K562 (cell line): ENCODE measurements around the gene MRPS15. TPM values are rescaled to one million over a fixed set of nuclear protein-coding genes. Genes with fewer than 3 reads are reported as not detected.
A peak's percentile ranks its signal among the peaks of the same experiment; 100 is the strongest.

Experiments used
- CC2D1A ChIP-seq: fragments of 450-650 bp; IDR thresholded peaks from 2 replicates; pipeline ENCODE4 v1.6.1; 2017; ENCODE audit warnings: mild to moderate bottlenecking
- CHD2 ChIP-seq: IDR thresholded peaks from 2 replicates; pipeline ENCODE4 v1.6.1; 2011; ENCODE audit warnings: low read depth, low read length
- CHD4 ChIP-seq: fragments of 200-600 bp; sonication (generic); IDR thresholded peaks from 3 replicates; pipeline ENCODE4 v1.6.1; 2012; ENCODE audit warnings: low read depth, mild to moderate bottlenecking, mixed read lengths, low read length, inconsistent platforms; ENCODE audit not compliant: insufficient read depth, insufficient replicate concordance, poor library complexity, severe bottlenecking
- CTBP1 ChIP-seq: fragments of 450-650 bp; IDR thresholded peaks from 2 replicates; pipeline ENCODE4 v1.6.1; 2016; ENCODE audit warnings: borderline replicate concordance
- RCOR1 ChIP-seq, 2 experiments: IDR thresholded peaks; 2 replicates each; pipeline ENCODE4 v1.6.1; 2012; ENCODE audit warnings: low read depth in 2 of 2, low read length in 2 of 2, borderline replicate concordance in 1 of 2, improper control_type of control experiment in 1 of 2
- ZFX ChIP-seq: sonication (generic); formaldehyde crosslinking; IDR thresholded peaks from 2 replicates; pipeline ENCODE4 v1.8.0; 2022; ENCODE audit warnings: mild to moderate bottlenecking, missing genetic modification reagents, moderate library complexity
- ZKSCAN1 ChIP-seq: fragments of 150-350 bp; IDR thresholded peaks from 2 replicates; pipeline ENCODE4 v1.6.1; 2016; ENCODE audit warnings: low read depth, low read length
- ZNF263 ChIP-seq: sonication (generic); formaldehyde crosslinking; IDR thresholded peaks from 2 replicates; pipeline ENCODE4 v1.8.0; 2022; ENCODE audit warnings: mild to moderate bottlenecking, missing genetic modification reagents, borderline replicate concordance
- polyA plus RNA-seq, 8 experiments: library from polyadenylated mRNA; depleted of rRNA in 4 of 8; stranded (reverse) in 5 of 8; unstranded in 3 of 8; fragments of >200 nt; fragmentation: Nextera tagmentation in 2 of 8; fragmentation: Illumina TruSeq in 1 of 8; extraction: Ambion mirVana in 2 of 8; extraction: Trizol in 1 of 8; gene quantifications; 2 replicates each; pipeline versions ENCODE4 v1.2.1 to v1.2.3, GENCODE V29; 2011 to 2014; ENCODE audit warnings: inconsistent platforms in 1 of 8, missing spikeins in 1 of 8
- total RNA-seq, 7 experiments: library from RNA; depleted of rRNA in 6 of 7; stranded (reverse); fragments of >200 nt in 6 of 7; fragmentation: Illumina TruSeq in 2 of 7; extraction: Trizol in 2 of 7; gene quantifications; 2 replicates each; pipeline versions ENCODE4 v1.2.1 to v1.2.3, GENCODE V29; 2011 to 2021; ENCODE audit warnings: low replicate concordance in 1 of 7
- TF ChIP-seq, protein P1 (sequence below): fragments of 450-650 bp; IDR thresholded peaks from 2 replicates; pipeline ENCODE4 v1.6.1; 2016; ENCODE audit warnings: mild to moderate bottlenecking, moderate library complexity

MRPS15 gene
- total and polyA plus RNA-seq, 9 of the 15 experiments (the other 6 are each of a cell fraction or from before 2014, with no cell fraction given), result 62.9 to 286 (median 149) TPM

DNA sequence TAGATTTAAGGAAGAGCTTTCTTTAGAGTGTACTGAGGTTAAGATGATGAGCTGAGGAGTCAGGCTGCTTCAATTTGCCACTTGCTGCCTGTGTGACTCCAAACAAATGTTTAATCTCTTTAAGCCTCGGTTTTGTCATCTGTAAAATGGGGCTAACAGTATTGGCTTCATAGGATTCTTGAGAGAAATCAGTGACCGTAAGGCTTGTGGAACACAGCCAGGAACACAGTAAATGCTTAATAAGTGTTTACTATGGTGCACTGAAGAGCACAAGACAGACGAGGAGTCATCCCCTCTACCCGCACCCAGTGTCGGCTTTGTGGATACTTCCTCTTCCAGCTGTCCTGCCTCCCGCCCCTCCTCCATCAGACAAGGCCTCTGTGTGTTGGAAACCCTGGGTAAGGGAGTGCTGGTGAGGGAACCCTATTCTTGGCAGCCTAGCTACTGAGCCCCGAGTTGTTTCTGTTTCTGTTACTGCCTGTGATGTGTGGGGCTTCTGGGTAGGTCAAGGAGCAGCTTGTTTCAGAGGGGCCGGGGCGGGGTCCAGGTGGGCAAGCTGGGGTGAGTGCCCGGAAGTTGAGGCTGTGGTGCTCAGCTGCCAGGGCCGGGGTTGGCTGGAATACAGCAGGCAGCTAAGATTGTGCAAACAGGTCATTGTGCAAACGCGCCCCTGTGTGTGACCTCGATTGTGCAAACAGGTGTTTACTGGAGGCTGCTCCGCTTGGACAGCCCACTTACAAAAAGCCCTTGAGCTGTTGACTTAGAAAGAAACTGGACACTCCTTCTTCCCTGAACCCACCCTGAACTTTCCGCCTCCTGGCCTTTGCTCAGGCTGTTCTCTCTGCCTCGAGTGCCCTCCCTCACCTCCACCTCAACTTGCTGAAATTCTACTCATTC is 22.5 kb upstream of the MRPS15 start (continued):
- peak; percentile 84 for TF ChIP-seq ZNF263
- peak; percentile 32; the same call in 1 of the 2 replicates for TF ChIP-seq CHD2
- TF ChIP-seq CHD4, result peak; percentile 97
- TF ChIP-seq CC2D1A, result peak; percentile 61; the same call in 1 of the 2 replicates
- peak in 1 of 2 experiments; percentile 91; a peak in 3 of 4 replicates for TF ChIP-seq RCOR1 (IDR thresholded peaks at IDR 0.05; ENCODE audit: borderline replicate concordance in 1 of 2, low read depth in 2 of 2, low read length in 2 of 2)
- TF ChIP-seq ZFX, result peak; percentile 48; the same call in 1 of the 2 replicates
- TF ChIP-seq ZKSCAN1, result peak; percentile 68; the same call in 1 of the 2 replicates
- TF ChIP-seq, protein P1, sequence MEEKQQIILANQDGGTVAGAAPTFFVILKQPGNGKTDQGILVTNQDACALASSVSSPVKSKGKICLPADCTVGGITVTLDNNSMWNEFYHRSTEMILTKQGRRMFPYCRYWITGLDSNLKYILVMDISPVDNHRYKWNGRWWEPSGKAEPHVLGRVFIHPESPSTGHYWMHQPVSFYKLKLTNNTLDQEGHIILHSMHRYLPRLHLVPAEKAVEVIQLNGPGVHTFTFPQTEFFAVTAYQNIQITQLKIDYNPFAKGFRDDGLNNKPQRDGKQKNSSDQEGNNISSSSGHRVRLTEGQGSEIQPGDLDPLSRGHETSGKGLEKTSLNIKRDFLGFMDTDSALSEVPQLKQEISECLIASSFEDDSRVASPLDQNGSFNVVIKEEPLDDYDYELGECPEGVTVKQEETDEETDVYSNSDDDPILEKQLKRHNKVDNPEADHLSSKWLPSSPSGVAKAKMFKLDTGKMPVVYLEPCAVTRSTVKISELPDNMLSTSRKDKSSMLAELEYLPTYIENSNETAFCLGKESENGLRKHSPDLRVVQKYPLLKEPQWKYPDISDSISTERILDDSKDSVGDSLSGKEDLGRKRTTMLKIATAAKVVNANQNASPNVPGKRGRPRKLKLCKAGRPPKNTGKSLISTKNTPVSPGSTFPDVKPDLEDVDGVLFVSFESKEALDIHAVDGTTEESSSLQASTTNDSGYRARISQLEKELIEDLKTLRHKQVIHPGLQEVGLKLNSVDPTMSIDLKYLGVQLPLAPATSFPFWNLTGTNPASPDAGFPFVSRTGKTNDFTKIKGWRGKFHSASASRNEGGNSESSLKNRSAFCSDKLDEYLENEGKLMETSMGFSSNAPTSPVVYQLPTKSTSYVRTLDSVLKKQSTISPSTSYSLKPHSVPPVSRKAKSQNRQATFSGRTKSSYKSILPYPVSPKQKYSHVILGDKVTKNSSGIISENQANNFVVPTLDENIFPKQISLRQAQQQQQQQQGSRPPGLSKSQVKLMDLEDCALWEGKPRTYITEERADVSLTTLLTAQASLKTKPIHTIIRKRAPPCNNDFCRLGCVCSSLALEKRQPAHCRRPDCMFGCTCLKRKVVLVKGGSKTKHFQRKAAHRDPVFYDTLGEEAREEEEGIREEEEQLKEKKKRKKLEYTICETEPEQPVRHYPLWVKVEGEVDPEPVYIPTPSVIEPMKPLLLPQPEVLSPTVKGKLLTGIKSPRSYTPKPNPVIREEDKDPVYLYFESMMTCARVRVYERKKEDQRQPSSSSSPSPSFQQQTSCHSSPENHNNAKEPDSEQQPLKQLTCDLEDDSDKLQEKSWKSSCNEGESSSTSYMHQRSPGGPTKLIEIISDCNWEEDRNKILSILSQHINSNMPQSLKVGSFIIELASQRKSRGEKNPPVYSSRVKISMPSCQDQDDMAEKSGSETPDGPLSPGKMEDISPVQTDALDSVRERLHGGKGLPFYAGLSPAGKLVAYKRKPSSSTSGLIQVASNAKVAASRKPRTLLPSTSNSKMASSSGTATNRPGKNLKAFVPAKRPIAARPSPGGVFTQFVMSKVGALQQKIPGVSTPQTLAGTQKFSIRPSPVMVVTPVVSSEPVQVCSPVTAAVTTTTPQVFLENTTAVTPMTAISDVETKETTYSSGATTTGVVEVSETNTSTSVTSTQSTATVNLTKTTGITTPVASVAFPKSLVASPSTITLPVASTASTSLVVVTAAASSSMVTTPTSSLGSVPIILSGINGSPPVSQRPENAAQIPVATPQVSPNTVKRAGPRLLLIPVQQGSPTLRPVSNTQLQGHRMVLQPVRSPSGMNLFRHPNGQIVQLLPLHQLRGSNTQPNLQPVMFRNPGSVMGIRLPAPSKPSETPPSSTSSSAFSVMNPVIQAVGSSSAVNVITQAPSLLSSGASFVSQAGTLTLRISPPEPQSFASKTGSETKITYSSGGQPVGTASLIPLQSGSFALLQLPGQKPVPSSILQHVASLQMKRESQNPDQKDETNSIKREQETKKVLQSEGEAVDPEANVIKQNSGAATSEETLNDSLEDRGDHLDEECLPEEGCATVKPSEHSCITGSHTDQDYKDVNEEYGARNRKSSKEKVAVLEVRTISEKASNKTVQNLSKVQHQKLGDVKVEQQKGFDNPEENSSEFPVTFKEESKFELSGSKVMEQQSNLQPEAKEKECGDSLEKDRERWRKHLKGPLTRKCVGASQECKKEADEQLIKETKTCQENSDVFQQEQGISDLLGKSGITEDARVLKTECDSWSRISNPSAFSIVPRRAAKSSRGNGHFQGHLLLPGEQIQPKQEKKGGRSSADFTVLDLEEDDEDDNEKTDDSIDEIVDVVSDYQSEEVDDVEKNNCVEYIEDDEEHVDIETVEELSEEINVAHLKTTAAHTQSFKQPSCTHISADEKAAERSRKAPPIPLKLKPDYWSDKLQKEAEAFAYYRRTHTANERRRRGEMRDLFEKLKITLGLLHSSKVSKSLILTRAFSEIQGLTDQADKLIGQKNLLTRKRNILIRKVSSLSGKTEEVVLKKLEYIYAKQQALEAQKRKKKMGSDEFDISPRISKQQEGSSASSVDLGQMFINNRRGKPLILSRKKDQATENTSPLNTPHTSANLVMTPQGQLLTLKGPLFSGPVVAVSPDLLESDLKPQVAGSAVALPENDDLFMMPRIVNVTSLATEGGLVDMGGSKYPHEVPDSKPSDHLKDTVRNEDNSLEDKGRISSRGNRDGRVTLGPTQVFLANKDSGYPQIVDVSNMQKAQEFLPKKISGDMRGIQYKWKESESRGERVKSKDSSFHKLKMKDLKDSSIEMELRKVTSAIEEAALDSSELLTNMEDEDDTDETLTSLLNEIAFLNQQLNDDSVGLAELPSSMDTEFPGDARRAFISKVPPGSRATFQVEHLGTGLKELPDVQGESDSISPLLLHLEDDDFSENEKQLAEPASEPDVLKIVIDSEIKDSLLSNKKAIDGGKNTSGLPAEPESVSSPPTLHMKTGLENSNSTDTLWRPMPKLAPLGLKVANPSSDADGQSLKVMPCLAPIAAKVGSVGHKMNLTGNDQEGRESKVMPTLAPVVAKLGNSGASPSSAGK, result no peak
- TF ChIP-seq CTBP1, result 0 out of 2 replicates have a peak, but pooled peaks have one; percentile 16
